ENCODE data around the gene GRM4.

GRM4 gene

DNA sequence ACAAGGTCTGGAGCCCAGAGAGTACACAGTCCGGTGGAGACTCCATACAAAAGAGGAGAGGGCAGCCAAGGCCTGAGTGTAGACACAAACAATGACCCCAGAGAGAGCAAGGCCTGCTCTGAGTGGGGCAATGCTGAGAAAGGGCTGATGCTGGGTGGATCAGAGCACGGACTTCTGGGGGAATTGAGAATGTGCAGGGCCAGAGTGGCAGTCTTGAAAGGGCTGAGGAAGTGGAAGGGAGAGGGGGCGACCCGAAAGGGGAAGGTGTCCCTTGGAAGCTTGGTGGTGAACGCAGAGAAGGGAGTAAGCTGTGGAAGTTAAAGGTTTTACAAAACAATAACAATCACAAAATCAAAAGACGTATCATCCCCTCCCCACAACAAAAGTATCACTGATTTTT is 12.0 kb upstream of the GRM4 start:
- DNase-seq (ENCODE audit: low read depth in 2 of 2): no peak

DNA sequence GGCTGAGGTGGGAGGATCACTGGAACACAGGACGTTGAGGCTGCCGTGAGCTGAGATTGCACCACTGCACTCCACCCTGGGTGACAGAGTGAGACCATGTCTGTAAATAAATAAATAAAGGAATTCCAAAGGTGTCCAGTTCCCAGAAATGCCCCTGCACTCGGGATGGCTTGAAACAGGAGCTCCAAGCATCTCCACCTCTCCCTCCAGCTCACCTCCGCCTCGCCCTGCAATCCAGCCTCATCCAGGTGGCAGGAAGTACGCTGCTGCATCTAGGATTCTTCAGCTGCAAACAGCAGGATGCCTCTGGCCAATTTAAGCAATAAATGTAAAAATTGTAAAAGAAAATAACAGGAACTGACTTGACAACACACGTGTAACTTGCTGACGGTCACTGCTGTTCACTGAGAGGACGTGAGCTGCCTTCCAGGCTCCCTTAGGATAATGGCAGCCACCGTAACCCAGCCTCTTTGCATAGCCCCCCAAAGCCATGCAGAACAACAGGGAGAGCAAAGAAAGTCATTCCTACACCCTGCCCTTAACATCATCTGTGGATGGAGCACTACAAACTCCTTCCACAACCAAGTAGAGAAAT is 11.4 kb upstream of the GRM4 start:
- no peak for DNase-seq (ENCODE audit: low read depth in 2 of 2)

DNA sequence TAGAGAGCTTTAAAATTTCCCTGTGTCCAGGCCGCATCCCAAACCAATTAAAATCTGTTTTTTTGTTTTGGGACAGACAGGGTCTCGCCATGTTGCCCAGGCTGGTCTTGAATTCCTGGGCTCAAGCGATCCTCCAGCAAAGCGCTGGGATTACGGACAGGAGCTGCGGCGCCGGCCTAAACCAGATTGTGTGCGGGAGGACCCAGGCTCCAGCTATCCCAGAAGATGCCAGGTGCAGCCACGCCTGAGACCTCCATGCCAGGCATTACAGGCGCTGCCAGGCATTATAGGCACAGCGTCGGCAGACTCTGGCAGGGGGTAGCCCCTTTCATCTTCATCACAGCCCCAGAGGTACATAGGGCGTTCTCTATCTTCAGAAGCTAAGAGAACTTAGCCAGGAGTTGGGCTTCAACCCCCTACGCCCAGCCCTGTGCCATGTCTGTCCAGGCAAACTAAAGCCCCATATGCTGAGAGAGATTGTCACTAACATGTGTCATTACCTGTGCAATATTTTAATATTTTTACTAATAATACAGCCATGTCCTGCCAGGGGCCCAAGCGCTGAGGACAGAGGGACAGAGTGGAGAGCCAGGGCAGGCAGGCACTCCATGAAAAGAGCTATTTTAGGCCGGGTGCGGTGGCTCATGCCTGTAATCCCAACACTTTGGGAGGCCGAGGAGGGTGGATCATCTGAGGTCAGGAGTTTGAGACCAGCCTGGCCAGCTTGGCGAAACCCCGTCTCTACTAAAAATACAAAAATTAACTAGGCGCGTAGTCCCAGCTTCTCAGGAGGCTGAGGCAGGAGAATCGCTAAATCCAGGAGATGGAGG is 9.8 kb upstream of the GRM4 start:
- DNase-seq (ENCODE audit: low read depth in 2 of 2): no peak

DNA sequence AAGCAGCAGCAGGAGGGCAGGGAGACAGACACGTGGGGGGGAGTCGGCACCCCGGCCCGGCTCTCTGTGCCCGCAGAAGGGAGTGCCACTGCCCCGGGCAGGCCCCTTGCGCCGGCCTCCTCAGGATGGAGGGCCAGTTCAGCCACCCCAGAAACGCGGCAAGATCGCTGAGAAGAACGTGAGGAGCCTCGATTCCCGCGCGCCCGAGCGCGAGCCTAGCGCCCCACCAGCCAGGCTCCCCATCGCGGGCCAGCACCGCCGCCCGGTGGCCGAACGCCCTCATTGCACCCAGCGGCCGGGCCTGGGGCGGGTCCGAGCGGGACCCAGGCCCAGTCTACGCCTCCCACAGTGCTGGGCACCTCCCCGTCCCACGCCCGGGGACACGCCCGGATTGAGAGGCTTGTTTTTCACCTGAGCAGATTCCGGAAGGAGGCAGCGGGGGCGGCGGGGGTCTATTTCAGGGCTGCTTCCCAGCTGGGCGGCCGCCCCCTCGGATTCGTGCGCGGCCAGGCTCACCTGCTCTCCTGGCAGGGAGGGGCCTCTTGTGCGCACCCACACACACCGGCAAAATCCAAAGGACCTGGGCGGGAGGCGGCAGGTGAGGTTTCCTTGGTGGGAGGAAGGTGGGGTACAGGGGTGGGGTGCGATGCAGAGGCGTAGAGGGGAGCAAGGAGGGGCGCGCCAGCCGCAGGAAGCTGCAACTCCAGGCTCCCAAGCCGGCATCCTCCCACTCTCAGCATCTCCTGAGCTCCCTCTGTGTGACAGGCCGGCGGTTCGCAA is 9.0 kb upstream of the GRM4 start:
- DNase-seq (ENCODE audit: low read depth in 2 of 2): peak; percentile 20 to 38

GRCh38 chr6:34152806-34153520 is 7.1 kb upstream of the GRM4 start:
- no peak for DNase-seq (ENCODE audit: low read depth in 2 of 2)

- no peak for DNase-seq (ENCODE audit: low read depth in 2 of 2)
Measured at GRCh38 chr6:34152042-34152524, 6.2 kb upstream of the GRM4 start.

DNA sequence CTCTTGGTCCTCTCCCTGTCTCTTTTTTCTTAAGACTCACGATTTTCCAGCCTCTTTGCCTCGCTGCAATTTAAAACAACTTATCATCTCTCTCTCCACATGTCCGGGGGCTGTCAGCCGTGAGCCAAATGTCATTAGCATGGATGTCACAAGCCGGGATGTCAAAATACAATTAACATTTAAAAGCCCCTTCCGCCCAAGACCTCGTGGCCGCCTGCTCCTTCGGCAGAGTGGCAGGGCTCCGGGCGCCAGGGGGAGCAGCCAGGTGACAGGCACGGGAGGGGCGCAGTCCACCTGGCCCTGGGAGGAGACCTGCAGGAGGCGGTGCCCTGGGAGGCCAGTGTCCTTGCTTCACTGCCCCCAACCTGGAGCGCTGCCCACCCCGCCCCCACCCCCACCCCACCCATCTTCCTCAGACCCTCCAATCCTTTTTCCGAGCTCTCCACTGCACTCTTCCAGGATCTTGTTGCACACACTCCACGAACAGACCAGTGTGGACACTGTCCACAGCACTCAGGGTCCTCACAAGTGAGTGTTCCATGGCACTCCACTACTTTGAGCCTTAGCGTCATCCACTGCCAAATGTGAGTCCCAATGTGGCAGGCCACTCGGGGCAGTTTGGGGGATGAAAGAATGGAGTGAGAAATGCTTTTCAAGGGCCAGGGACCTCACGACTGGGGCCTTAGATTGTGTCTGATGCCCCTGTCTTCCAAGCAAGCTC is 5.6 kb upstream of the GRM4 start:
- DNase-seq (ENCODE audit: low read depth in 2 of 2): no peak

GRCh38 chr6:34150766-34151165 is 4.9 kb upstream of the GRM4 start:
- no peak for DNase-seq (ENCODE audit: low read depth in 2 of 2)

GRCh38 chr6:34149831-34150400 is 4.0 kb upstream of the GRM4 start:
- DNase-seq (ENCODE audit: low read depth in 2 of 2): no peak

GRCh38 chr6:34149452-34149810 is 3.5 kb upstream of the GRM4 start:
- DNase-seq (ENCODE audit: low read depth in 2 of 2): no peak

GRCh38 chr6:34148631-34149451 is 3.0 kb upstream of the GRM4 start:
- no peak for DNase-seq (ENCODE audit: low read depth in 2 of 2)

GRCh38 chr6:34147906-34148630 is 2.2 kb upstream of the GRM4 start:
- no peak for DNase-seq (ENCODE audit: low read depth in 2 of 2)

GRCh38 chr6:34146801-34147592 is 1.1 kb upstream of the GRM4 start:
- no peak for DNase-seq (ENCODE audit: low read depth in 2 of 2)

DNA sequence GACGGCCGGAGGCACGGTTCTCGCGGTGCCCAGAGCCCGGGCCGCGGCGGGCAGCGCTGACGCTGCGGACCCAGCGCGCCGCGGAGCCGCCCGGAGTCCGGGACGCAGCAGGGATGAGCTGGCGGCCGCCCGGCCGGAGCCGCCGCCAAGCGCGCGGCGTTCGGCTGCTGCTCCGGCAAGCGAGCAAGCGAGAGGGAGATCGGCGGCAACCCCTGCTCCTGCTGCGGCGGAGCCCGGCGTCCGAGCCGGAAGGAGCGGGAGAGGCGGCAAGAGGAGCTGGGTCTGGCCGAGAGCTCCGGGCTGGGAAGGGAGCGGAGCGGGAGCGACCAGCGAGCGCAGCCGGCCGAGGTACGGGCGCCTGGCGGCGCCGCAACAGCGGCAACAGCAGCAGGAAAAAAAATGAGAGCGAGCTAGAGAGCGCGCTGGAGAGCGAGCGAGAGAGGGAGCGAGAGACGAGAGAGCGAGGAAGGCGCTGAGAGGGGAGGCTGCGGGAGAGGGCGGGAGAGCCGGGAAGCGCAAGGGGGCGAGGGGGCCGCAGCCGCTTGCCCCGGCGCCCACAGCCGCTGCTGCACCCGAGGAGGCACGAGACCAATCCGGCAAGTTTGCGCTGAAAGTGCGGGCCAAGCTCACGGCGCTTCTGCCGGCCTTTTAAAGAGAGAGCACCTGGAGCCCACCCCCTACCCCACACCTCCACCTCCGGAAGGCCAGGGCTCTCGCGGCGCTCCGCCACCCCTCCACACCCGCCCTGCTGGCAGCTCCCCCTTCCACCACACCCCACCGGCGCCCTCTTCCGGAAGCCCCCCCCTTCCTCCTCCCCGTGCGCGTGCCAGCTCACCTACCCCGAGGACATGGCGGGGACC is 496 bp downstream of the GRM4 start:
- peak in 1 of 2 donors; percentile 24 for DNase-seq (ENCODE audit: low read depth in 2 of 2)

DNA sequence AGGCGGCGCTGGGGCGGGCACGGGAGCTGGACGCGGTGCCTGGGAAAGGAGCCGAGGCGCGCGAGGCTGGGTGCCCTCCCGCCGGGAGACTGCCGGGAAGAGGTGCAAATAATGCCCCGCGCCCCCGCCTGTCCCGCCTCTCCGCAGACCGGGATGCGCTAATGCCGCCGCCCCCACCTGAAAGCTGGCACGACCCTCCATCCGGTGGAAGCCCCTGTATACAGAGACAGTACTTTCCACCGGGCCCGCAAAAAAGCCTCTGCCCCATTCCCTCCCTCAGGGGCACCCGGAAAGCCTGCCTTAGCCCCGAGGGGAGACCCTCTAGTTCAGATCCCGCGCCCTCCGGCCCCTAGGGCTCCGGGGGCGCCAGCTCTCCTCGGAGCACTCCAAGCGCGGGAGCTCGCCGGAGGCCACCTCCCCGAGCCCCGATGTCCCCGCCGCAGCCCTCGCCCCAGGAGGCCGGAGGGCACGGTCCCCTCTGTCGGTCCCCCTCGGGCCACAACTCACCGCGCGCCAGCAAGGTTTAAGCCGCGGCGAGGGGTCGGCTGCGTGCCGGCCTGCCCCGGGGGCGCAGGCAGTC is 1.2 kb downstream of the GRM4 start:
- DNase-seq (ENCODE audit: low read depth in 2 of 2): no peak

GRCh38 chr6:34143884-34144580 is 1.9 kb downstream of the GRM4 start:
- peak; percentile 15 to 33 for DNase-seq (ENCODE audit: low read depth in 2 of 2)
